ENCODE measurements around the gene ABHD2. TPM values are rescaled to one million over a fixed set of nuclear protein-coding genes. Genes with fewer than 3 reads are reported as not detected.

The ABHD2 gene
- total and polyA plus RNA-seq, 5 donors from 2014 or later: 18.7 to 67.8 (median 21.3) TPM

GRCh38 chr15:89167267-89168176 lies 79.3 kb downstream of the ABHD2 start:
- no peak overlapping the region for H3K27ac ChIP-seq (ENCODE audit: insufficient read depth, low read length, poor library complexity, severe bottlenecking)
- peak in 1 of 2 donors; percentile 37 for ATAC-seq (ENCODE audit: low read depth in 2 of 2)
- H3K36me3 Mint-ChIP-seq: peaks cover 19% of the 10 kb centered on the region
- peaks cover 6 to 19% (median 10%) of the 10 kb centered on the region in 4 donors for H3K4me1 Mint-ChIP-seq
- no peaks in the 10 kb centered on the region for H3K9me3 ChIP-seq (ENCODE audit: control insufficient read depth in 2 of 2, low read length in 2 of 2)
- peak in 1 of 3 donors; percentile 52 for DNase-seq
- H3K27me3 Mint-ChIP-seq: no peaks in the 10 kb centered on the region
- no peaks in the 10 kb centered on the region for H3K27me3 ChIP-seq (ENCODE audit: control insufficient read depth, insufficient read depth, low read length)
- peak overlapping the region; percentile 76 to 93 (median 77) for H3K27ac Mint-ChIP-seq
- peaks cover 19% of the 10 kb centered on the region for H3K36me3 ChIP-seq (ENCODE audit: control insufficient read depth, insufficient read depth, low read length)
- H3K9me3 Mint-ChIP-seq: no peaks in the 10 kb centered on the region
- no peaks in the 10 kb centered on the region for H3K4me1 ChIP-seq (ENCODE audit: control insufficient read depth, insufficient read depth, low read length, poor library complexity, severe bottlenecking)
- H3K4me3 ChIP-seq (ENCODE audit: low read depth, low read length): peak overlapping the region; percentile 34
- H3K4me3 Mint-ChIP-seq: peak overlapping the region in 2 of 4 donors; percentile 6 to 48

DNA sequence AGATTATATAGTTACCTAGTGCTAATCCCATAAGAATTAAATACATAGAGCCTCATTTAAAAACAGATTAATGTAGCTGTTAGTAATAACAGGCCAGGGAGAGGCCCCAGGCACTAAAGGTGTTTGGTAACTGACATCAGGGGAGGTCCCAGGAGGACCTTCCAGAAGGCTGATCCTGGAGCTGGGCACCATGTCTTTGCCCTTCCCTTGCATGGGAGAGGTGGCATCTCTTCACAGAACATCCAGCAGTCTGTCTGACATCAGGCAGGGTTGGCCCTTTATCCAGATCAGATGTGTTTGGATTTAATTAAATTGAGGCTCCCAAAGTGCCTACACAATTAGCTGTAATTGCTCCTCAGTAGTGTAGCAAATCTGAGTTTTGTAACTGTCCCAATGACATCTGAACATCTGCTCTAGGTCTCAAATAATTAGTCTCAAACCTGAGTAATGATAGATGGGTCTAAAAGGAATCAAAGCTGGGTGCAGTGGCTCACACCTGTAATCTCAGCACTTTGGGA lies 80.1 kb downstream of the ABHD2 start:
- Histone ChIP-seq H3K4me3 (ENCODE audit: low read depth, low read length) (no peak overlapping the region), H3K4me1 (ENCODE audit: control insufficient read depth, insufficient read depth, low read length, poor library complexity, severe bottlenecking) (no peaks in the 10 kb centered on the region), H3K27me3 (ENCODE audit: control insufficient read depth, insufficient read depth, low read length) (no peaks in the 10 kb centered on the region), H3K36me3 (ENCODE audit: control insufficient read depth, insufficient read depth, low read length) (peaks cover 18% of the 10 kb centered on the region), H3K27ac (ENCODE audit: insufficient read depth, low read length, poor library complexity, severe bottlenecking) (no peak overlapping the region), H3K9me3 (ENCODE audit: control insufficient read depth in 2 of 2, low read length in 2 of 2) (no peaks in the 10 kb centered on the region)
- no peaks in the 10 kb centered on the region for H3K9me3 Mint-ChIP-seq
- H3K27me3 Mint-ChIP-seq: no peaks in the 10 kb centered on the region
- ATAC-seq (ENCODE audit: low read depth in 2 of 2): no peak
- no peak overlapping the region for H3K27ac Mint-ChIP-seq
- no peak for DNase-seq
- H3K4me3 Mint-ChIP-seq: no peak overlapping the region
- H3K36me3 Mint-ChIP-seq: peaks cover 16% of the 10 kb centered on the region
- H3K4me1 Mint-ChIP-seq: peaks cover 6 to 19% (median 10%) of the 10 kb centered on the region in 4 donors

DNA sequence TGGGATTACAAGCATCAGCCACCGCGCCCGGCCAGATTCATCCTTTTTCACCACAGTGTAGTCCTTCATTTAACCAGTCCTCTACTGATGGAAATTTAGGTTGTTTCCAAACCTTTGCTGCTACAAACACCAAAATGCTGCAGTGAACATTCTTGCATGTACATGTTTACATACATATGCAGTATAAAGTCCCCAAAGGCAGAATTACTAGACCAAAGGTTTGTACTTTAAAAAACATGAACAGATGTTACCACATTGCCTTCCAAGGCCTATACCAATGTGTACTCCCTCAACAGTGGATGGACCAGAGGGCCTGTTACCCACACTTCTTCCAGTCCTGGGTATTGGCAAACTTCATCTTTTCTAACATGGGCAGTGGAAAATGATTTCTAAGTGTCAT lies 82.1 kb downstream of the ABHD2 start:
- Mint-ChIP-seq H3K36me3 (peaks cover 12% of the 10 kb centered on the region), H3K4me3 (no peak overlapping the region), H3K27me3 (no peaks in the 10 kb centered on the region), H3K4me1 (peaks cover 6 to 19% (median 11%) of the 10 kb centered on the region in 4 donors), H3K9me3 (no peaks in the 10 kb centered on the region), H3K27ac (peak overlapping the region in 2 of 3 donors; percentile 20 to 21)
- Histone ChIP-seq H3K36me3 (ENCODE audit: control insufficient read depth, insufficient read depth, low read length) (peaks cover 12% of the 10 kb centered on the region), H3K27ac (ENCODE audit: insufficient read depth, low read length, poor library complexity, severe bottlenecking) (no peak overlapping the region), H3K27me3 (ENCODE audit: control insufficient read depth, insufficient read depth, low read length) (no peaks in the 10 kb centered on the region), H3K4me3 (ENCODE audit: low read depth, low read length) (no peak overlapping the region), H3K4me1 (ENCODE audit: control insufficient read depth, insufficient read depth, low read length, poor library complexity, severe bottlenecking) (no peaks in the 10 kb centered on the region), H3K9me3 (ENCODE audit: control insufficient read depth in 2 of 2, low read length in 2 of 2) (no peaks in the 10 kb centered on the region)
- DNase-seq (no peak), ATAC-seq (ENCODE audit: low read depth in 2 of 2) (no peak)

DNA sequence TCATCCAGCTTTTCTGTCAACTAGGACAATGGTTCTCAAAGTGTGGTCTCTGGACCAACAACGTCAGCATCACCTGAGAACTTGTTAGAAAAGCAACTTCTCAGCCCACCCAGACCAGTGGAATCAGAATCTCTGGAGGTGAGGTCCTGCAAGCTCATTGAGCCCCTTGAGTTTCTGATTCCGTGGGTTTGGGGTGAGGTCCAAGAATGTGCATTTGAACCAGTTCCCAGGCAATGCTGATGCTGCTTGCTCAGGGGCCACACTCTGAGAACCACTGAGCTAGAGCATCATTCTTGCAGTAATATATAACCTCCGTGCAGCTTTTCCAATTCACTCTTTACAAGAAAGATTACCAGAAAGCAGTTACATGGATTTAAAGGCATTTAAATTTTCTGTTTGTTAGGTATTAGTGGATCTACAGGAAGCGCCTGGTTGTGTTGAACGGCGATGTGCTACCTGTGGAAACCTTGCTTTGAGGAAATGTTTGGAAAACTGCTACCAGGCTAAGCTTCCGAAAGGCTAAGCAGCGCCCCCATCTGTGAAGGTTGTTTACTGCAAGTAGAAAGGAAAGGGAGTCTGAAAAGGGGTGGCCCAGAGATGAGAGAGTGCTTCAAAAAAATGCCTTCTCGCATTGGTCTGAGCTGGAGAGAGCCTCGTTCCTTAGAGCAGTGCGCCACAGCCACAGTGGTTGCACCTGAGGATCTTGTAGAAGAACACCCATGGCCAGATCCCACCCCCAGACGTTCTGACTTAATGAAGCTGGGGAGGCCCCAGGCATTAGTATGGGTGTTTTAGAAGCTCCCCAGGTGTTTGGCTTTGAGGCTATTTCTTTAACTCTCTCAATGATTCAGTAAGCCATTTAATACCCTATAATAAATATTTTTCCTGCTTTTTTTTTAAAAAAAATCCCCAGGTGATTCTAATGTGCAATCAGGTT lies 83.1 kb downstream of the ABHD2 start:
- H3K27me3 Mint-ChIP-seq: no peaks in the 10 kb centered on the region
- no peak overlapping the region for H3K4me3 Mint-ChIP-seq
- no peak for ATAC-seq (ENCODE audit: low read depth in 2 of 2)
- no peak overlapping the region for H3K27ac ChIP-seq (ENCODE audit: insufficient read depth, low read length, poor library complexity, severe bottlenecking)
- H3K4me1 Mint-ChIP-seq: peaks cover 6 to 15% (median 8%) of the 10 kb centered on the region in 4 donors
- no peaks in the 10 kb centered on the region for H3K9me3 ChIP-seq (ENCODE audit: control insufficient read depth in 2 of 2, low read length in 2 of 2)
- no peak overlapping the region for H3K4me3 ChIP-seq (ENCODE audit: low read depth, low read length)
- peak in 1 of 3 donors; percentile 43 for DNase-seq
- H3K27ac Mint-ChIP-seq: no peak overlapping the region
- H3K36me3 ChIP-seq (ENCODE audit: control insufficient read depth, insufficient read depth, low read length): peaks cover 22% of the 10 kb centered on the region
- peaks cover 21% of the 10 kb centered on the region for H3K36me3 Mint-ChIP-seq
- no peaks in the 10 kb centered on the region for H3K27me3 ChIP-seq (ENCODE audit: control insufficient read depth, insufficient read depth, low read length)
- no peaks in the 10 kb centered on the region for H3K4me1 ChIP-seq (ENCODE audit: control insufficient read depth, insufficient read depth, low read length, poor library complexity, severe bottlenecking)
- H3K9me3 Mint-ChIP-seq: no peaks in the 10 kb centered on the region

GRCh38 chr15:89172921-89173320 lies 84.7 kb downstream of the ABHD2 start:
- Mint-ChIP-seq H3K4me3 (no peak overlapping the region), H3K27me3 (no peaks in the 10 kb centered on the region), H3K4me1 (peaks cover 5 to 11% (median 8%) of the 10 kb centered on the region in 4 donors), H3K9me3 (no peaks in the 10 kb centered on the region), H3K27ac (peak overlapping the region in 1 of 3 donors; percentile 33), H3K36me3 (peaks cover 33% of the 10 kb centered on the region)
- Histone ChIP-seq H3K4me1 (ENCODE audit: control insufficient read depth, insufficient read depth, low read length, poor library complexity, severe bottlenecking) (no peaks in the 10 kb centered on the region), H3K36me3 (ENCODE audit: control insufficient read depth, insufficient read depth, low read length) (peaks cover 33% of the 10 kb centered on the region), H3K4me3 (ENCODE audit: low read depth, low read length) (no peak overlapping the region), H3K27me3 (ENCODE audit: control insufficient read depth, insufficient read depth, low read length) (no peaks in the 10 kb centered on the region), H3K27ac (ENCODE audit: insufficient read depth, low read length, poor library complexity, severe bottlenecking) (no peak overlapping the region), H3K9me3 (ENCODE audit: control insufficient read depth in 2 of 2, low read length in 2 of 2) (no peaks in the 10 kb centered on the region)
- DNase-seq (no peak), ATAC-seq (ENCODE audit: low read depth in 2 of 2) (no peak)

DNA sequence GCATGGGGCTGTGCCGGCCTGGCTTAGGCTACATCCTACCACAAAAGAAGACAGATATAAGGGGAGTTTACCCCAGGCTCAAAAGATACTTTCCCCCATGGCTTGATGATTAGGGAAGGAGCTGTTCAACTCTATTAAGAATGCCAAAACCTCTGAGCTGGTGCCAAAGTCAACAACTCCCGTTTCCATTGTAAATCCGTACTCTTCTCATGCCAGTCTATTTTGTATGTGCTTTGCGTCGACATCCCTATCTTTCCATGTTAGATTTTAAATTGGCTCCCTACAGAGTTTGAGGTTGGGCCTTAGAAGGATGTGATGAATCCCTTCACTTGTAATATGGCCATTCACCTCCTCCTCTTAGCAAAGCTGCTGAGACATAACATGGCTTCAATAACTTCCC lies 86.2 kb downstream of the ABHD2 start:
- DNase-seq: no peak
- Histone ChIP-seq H3K4me3 (ENCODE audit: low read depth, low read length) (no peak overlapping the region), H3K9me3 (ENCODE audit: control insufficient read depth in 2 of 2, low read length in 2 of 2) (no peaks in the 10 kb centered on the region), H3K4me1 (ENCODE audit: control insufficient read depth, insufficient read depth, low read length, poor library complexity, severe bottlenecking) (no peaks in the 10 kb centered on the region), H3K27ac (ENCODE audit: insufficient read depth, low read length, poor library complexity, severe bottlenecking) (no peak overlapping the region), H3K36me3 (ENCODE audit: control insufficient read depth, insufficient read depth, low read length) (peaks cover 41% of the 10 kb centered on the region), H3K27me3 (ENCODE audit: control insufficient read depth, insufficient read depth, low read length) (no peaks in the 10 kb centered on the region)
- Mint-ChIP-seq H3K4me1 (peaks cover 6 to 13% (median 8%) of the 10 kb centered on the region in 4 donors), H3K9me3 (no peaks in the 10 kb centered on the region), H3K36me3 (peaks cover 35% of the 10 kb centered on the region), H3K4me3 (no peak overlapping the region), H3K27me3 (no peaks in the 10 kb centered on the region), H3K27ac (peak overlapping the region in 1 of 3 donors; percentile 33)
- ATAC-seq (ENCODE audit: low read depth in 2 of 2): no peak

DNA sequence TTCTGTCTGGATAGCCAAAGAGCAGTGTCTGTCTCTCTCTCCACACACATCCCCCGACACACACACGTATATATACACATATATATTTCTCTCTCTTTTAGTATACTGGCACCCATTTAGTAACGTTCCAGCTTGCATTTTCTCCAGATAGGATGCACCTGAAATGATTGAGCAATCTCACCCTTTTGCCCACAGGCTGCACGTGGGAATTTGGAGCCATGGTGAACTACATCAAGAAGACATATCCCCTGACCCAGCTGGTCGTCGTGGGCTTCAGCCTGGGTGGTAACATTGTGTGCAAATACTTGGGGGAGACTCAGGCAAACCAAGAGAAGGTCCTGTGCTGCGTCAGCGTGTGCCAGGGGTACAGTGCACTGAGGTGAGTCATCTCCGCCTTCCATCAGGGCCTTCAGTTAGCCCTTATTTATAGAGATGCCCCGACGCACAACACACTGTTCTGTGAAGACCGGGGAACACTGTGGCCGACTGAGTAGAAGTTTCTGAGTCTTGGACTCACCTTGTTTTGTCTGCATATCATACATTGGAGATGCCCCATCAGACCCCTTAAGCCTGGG lies 87.4 kb downstream of the ABHD2 start:
- no peak for ATAC-seq (ENCODE audit: low read depth in 2 of 2)
- H3K36me3 ChIP-seq (ENCODE audit: control insufficient read depth, insufficient read depth, low read length): peaks cover 47% of the 10 kb centered on the region

More for the DNA sequence above, 87.4 kb downstream of the ABHD2 start:
- H3K36me3 Mint-ChIP-seq: peaks cover 34% of the 10 kb centered on the region
- H3K9me3 Mint-ChIP-seq: no peaks in the 10 kb centered on the region
- H3K4me3 Mint-ChIP-seq: no peak overlapping the region
- no peak overlapping the region for H3K4me3 ChIP-seq (ENCODE audit: low read depth, low read length)
- no peak overlapping the region for H3K27ac ChIP-seq (ENCODE audit: insufficient read depth, low read length, poor library complexity, severe bottlenecking)
- H3K4me1 ChIP-seq (ENCODE audit: control insufficient read depth, insufficient read depth, low read length, poor library complexity, severe bottlenecking): no peaks in the 10 kb centered on the region
- H3K27me3 ChIP-seq (ENCODE audit: control insufficient read depth, insufficient read depth, low read length): no peaks in the 10 kb centered on the region
- H3K4me1 Mint-ChIP-seq: peaks cover 6 to 13% (median 8%) of the 10 kb centered on the region in 4 donors
- peak overlapping the region in 1 of 3 donors; percentile 42 for H3K27ac Mint-ChIP-seq
- no peaks in the 10 kb centered on the region for H3K9me3 ChIP-seq (ENCODE audit: control insufficient read depth in 2 of 2, low read length in 2 of 2)
- no peak for DNase-seq
- H3K27me3 Mint-ChIP-seq: no peaks in the 10 kb centered on the region

All from CD4-positive, CD25-positive, alpha-beta regulatory T cell (primary cell).